T-helper 2 cell treated with Interferon-gamma antibody and Interleukin-4, amounts not matched to agents 5 μg/mL and 100 μg/mL, for 36 hours (primary cell): ENCODE results near the gene ISG15.

Experiments used
- DNase-seq: peaks from one replicate; pipeline ENCODE4 v3.0.0; 2021; ENCODE audit warnings: low spot score
- H3K27ac Mint-ChIP-seq: one replicate; pipeline ENCODE4 v1.8.0; 2021; ENCODE audit warnings: mild to moderate bottlenecking, mixed read lengths
- H3K27me3 Mint-ChIP-seq: one replicate; pipeline ENCODE4 v1.8.0; 2021; ENCODE audit warnings: low read depth, mixed read lengths
- H3K36me3 Mint-ChIP-seq: one replicate; pipeline ENCODE4 v1.8.0; 2021; ENCODE audit warnings: low read depth, mixed read lengths
- H3K4me1 Mint-ChIP-seq: one replicate; pipeline ENCODE4 v1.8.0; 2021; ENCODE audit warnings: low read depth, mixed read lengths
- H3K4me3 Mint-ChIP-seq: one replicate; pipeline ENCODE4 v1.8.0; 2022; ENCODE audit warnings: mild to moderate bottlenecking, moderate library complexity, mixed read lengths
- H3K9me3 Mint-ChIP-seq: one replicate; pipeline ENCODE4 v1.8.0; 2021; ENCODE audit warnings: mixed read lengths

Gene ISG15

GRCh38 chr1:1042835-1043234 is 29.5 kb downstream of the ISG15 start:
- Mint-ChIP-seq H3K36me3 (no peaks in the 10 kb centered on the region), H3K27me3 (peaks cover 16% of the 10 kb centered on the region), H3K4me3 (no peak overlapping the region), H3K4me1 (peaks cover 14% of the 10 kb centered on the region), H3K27ac (no peak overlapping the region), H3K9me3 (no peaks in the 10 kb centered on the region)
- DNase-seq = no peak

- Mint-ChIP-seq H3K4me3 (no peak overlapping the region), H3K4me1 (peaks cover 13% of the 10 kb centered on the region), H3K27ac (no peak overlapping the region), H3K9me3 (no peaks in the 10 kb centered on the region), H3K36me3 (no peaks in the 10 kb centered on the region), H3K27me3 (peaks cover 14% of the 10 kb centered on the region)
- no peak for DNase-seq
Observed at GRCh38 chr1:1043411-1043810, 30.1 kb downstream of the ISG15 start.

GRCh38 chr1:1043921-1044320 is 30.6 kb downstream of the ISG15 start:
- no peak for DNase-seq
- no peak overlapping the region for H3K27ac Mint-ChIP-seq
- no peak overlapping the region for H3K4me3 Mint-ChIP-seq
- peaks cover 9% of the 10 kb centered on the region for H3K27me3 Mint-ChIP-seq
- no peaks in the 10 kb centered on the region for H3K9me3 Mint-ChIP-seq
- peaks cover 8% of the 10 kb centered on the region for H3K4me1 Mint-ChIP-seq
- H3K36me3 Mint-ChIP-seq = no peaks in the 10 kb centered on the region

GRCh38 chr1:1044455-1045078 is 31.3 kb downstream of the ISG15 start:
- no peaks in the 10 kb centered on the region for H3K9me3 Mint-ChIP-seq
- no peak overlapping the region for H3K4me3 Mint-ChIP-seq

GRCh38 chr1:1045129-1045528 is 31.8 kb downstream of the ISG15 start:
- no peak overlapping the region for H3K27ac Mint-ChIP-seq
- H3K4me3 Mint-ChIP-seq = no peak overlapping the region
- no peaks in the 10 kb centered on the region for H3K27me3 Mint-ChIP-seq
- no peak for DNase-seq
- no peaks in the 10 kb centered on the region for H3K9me3 Mint-ChIP-seq
- no peaks in the 10 kb centered on the region for H3K36me3 Mint-ChIP-seq
- no peaks in the 10 kb centered on the region for H3K4me1 Mint-ChIP-seq

More at GRCh38 chr1:1044455-1045078, 31.3 kb downstream of the ISG15 start:
- Mint-ChIP-seq H3K27ac (no peak overlapping the region), H3K36me3 (no peaks in the 10 kb centered on the region), H3K27me3 (peaks cover 2% of the 10 kb centered on the region), H3K4me1 (peaks cover 3% of the 10 kb centered on the region)
- no peak for DNase-seq

GRCh38 chr1:1046243-1046642 is 32.9 kb downstream of the ISG15 start:
- Mint-ChIP-seq H3K27me3 (no peaks in the 10 kb centered on the region), H3K9me3 (no peaks in the 10 kb centered on the region), H3K4me3 (no peak overlapping the region), H3K27ac (no peak overlapping the region), H3K4me1 (no peaks in the 10 kb centered on the region), H3K36me3 (no peaks in the 10 kb centered on the region)
- no peak for DNase-seq

- Mint-ChIP-seq H3K9me3 (no peaks in the 10 kb centered on the region), H3K4me3 (no peak overlapping the region), H3K27ac (no peak overlapping the region), H3K36me3 (no peaks in the 10 kb centered on the region), H3K4me1 (no peaks in the 10 kb centered on the region), H3K27me3 (no peaks in the 10 kb centered on the region)
- no peak for DNase-seq
Observed at GRCh38 chr1:1046767-1047166, 33.5 kb downstream of the ISG15 start.

- no peak overlapping the region for H3K27ac Mint-ChIP-seq
- H3K36me3 Mint-ChIP-seq = no peaks in the 10 kb centered on the region
- no peaks in the 10 kb centered on the region for H3K9me3 Mint-ChIP-seq
- H3K4me1 Mint-ChIP-seq = no peaks in the 10 kb centered on the region
- H3K27me3 Mint-ChIP-seq = no peaks in the 10 kb centered on the region
- DNase-seq = no peak
- no peak overlapping the region for H3K4me3 Mint-ChIP-seq
Observed at GRCh38 chr1:1047407-1047806, 34.1 kb downstream of the ISG15 start.

GRCh38 chr1:1047963-1048362 is 34.7 kb downstream of the ISG15 start:
- Mint-ChIP-seq H3K36me3 (no peaks in the 10 kb centered on the region), H3K9me3 (no peaks in the 10 kb centered on the region), H3K4me1 (no peaks in the 10 kb centered on the region), H3K27me3 (no peaks in the 10 kb centered on the region), H3K27ac (no peak overlapping the region), H3K4me3 (no peak overlapping the region)
- DNase-seq = no peak

- Mint-ChIP-seq H3K9me3 (no peaks in the 10 kb centered on the region), H3K4me1 (no peaks in the 10 kb centered on the region), H3K4me3 (no peak overlapping the region), H3K36me3 (no peaks in the 10 kb centered on the region), H3K27ac (no peak overlapping the region), H3K27me3 (no peaks in the 10 kb centered on the region)
- no peak for DNase-seq
Observed at GRCh38 chr1:1048765-1049164, 35.5 kb downstream of the ISG15 start.

- Mint-ChIP-seq H3K4me3 (no peak overlapping the region), H3K27me3 (no peaks in the 10 kb centered on the region), H3K36me3 (no peaks in the 10 kb centered on the region), H3K9me3 (no peaks in the 10 kb centered on the region), H3K27ac (no peak overlapping the region), H3K4me1 (no peaks in the 10 kb centered on the region)
- no peak for DNase-seq
Observed at GRCh38 chr1:1049318-1050165, 36.2 kb downstream of the ISG15 start.

- H3K27ac Mint-ChIP-seq = no peak overlapping the region
- no peaks in the 10 kb centered on the region for H3K27me3 Mint-ChIP-seq
- H3K9me3 Mint-ChIP-seq = no peaks in the 10 kb centered on the region
- no peaks in the 10 kb centered on the region for H3K4me1 Mint-ChIP-seq
- H3K36me3 Mint-ChIP-seq = no peaks in the 10 kb centered on the region
- no peak overlapping the region for H3K4me3 Mint-ChIP-seq
- no peak for DNase-seq
Observed at GRCh38 chr1:1050577-1051052, 37.3 kb downstream of the ISG15 start.

GRCh38 chr1:1051127-1051810 is 38.0 kb downstream of the ISG15 start:
- H3K4me3 Mint-ChIP-seq = no peak overlapping the region
- no peak for DNase-seq
- H3K4me1 Mint-ChIP-seq = no peaks in the 10 kb centered on the region
- H3K9me3 Mint-ChIP-seq = no peaks in the 10 kb centered on the region
- H3K36me3 Mint-ChIP-seq = no peaks in the 10 kb centered on the region
- H3K27ac Mint-ChIP-seq = no peak overlapping the region
- H3K27me3 Mint-ChIP-seq = no peaks in the 10 kb centered on the region
